B cell (primary cell): ENCODE results near the gene RGS6. TPM values are rescaled to one million over a fixed set of nuclear protein-coding genes. Genes with fewer than 3 reads are reported as not detected.

ENCODE experiments used
- ATAC-seq: fragments of 200-7000 bp; cut with Tn5 transposase; one replicate; pipeline ENCODE4 v1.10.0; 2021; ENCODE audit warnings: low read depth, mild to moderate bottlenecking, moderate number of reproducible peaks, moderate library complexity
- CTCF ChIA-PET: fragments of 350-600 bp; sonication (Branson Sonifier 250); formaldehyde crosslinking; loops from one replicate; lab custom pipeline; 2021; ENCODE audit warnings: antibody characterized with exemption, inconsistent platforms; lab: Charles Lee
- POLR2A ChIA-PET: fragments of 350-600 bp; sonication (Branson Sonifier 250); formaldehyde crosslinking; loops from one replicate; lab custom pipeline; 2021; ENCODE audit warnings: antibody characterized with exemption; lab: Charles Lee
- DNase-seq: peaks from one replicate; pipeline ENCODE4 v3.0.0; 2013
- H2AFZ ChIP-seq: 2 replicates; pipeline ENCODE4 v1.6.1; 2012; ENCODE audit warnings: mild to moderate bottlenecking, low read depth, low read length; ENCODE audit not compliant: insufficient read depth, poor library complexity, severe bottlenecking
- H3K27ac ChIP-seq, 2 donors: 1 replicate in 1 of 2; 2 replicates in 1 of 2; pipeline ENCODE4 v1.5.1; 2012 to 2013; ENCODE audit warnings: low read length in 2 of 2, mild to moderate bottlenecking in 2 of 2, moderate library complexity in 1 of 2
- H3K27me3 ChIP-seq, 4 experiments: fragments of 200-600 bp in 1 of 4; sonication (generic) in 1 of 4; replicated peaks in 1 of 4; 1 replicate in 2 of 4; 2 replicates in 2 of 4; pipeline versions ENCODE4 v1.6.1 to v1.7.0; 2013 to 2016; ENCODE audit warnings: low read length in 3 of 4, mild to moderate bottlenecking in 2 of 4, mixed read lengths in 1 of 4, moderate library complexity in 1 of 4; ENCODE audit not compliant: insufficient read depth in 4 of 4, control insufficient read depth in 3 of 4; ENCODE audit errors: control extremely low read depth in 1 of 4
- H3K36me3 ChIP-seq, 2 experiments: replicated peaks in 1 of 2; 1 replicate in 1 of 2; 2 replicates in 1 of 2; pipeline versions ENCODE4 v1.6.1 to v1.7.1; 2013; ENCODE audit warnings: low read length in 1 of 2; ENCODE audit not compliant: insufficient read depth in 2 of 2, control insufficient read depth in 1 of 2; ENCODE audit errors: control extremely low read depth in 1 of 2, extremely low read depth in 1 of 2
- H3K4me1 ChIP-seq, 2 donors: fragments of 200-600 bp in 1 of 2; sonication (generic) in 1 of 2; 1 replicate in 1 of 2; 2 replicates in 1 of 2; pipeline versions ENCODE4 v1.5.1 to v1.6.1; 2013 to 2017; ENCODE audit warnings: low read length in 2 of 2; ENCODE audit not compliant: control insufficient read depth in 2 of 2, insufficient read depth in 2 of 2
- H3K4me2 ChIP-seq: replicated peaks from 2 replicates; pipeline ENCODE3; 2012; ENCODE audit warnings: mild to moderate bottlenecking, low read depth, low read length; ENCODE audit not compliant: poor library complexity, severe bottlenecking
- H3K4me3 ChIP-seq, 5 experiments: fragments of 200-600 bp in 1 of 5; sonication (generic) in 1 of 5; 1 replicate in 3 of 5; 2 replicates in 2 of 5; pipeline versions ENCODE4 v1.5.1 to v1.7.0; 2011 to 2016; ENCODE audit warnings: low read length in 4 of 5, mild to moderate bottlenecking in 4 of 5, low read depth in 2 of 5, control low read depth in 1 of 5, moderate library complexity in 1 of 5; ENCODE audit not compliant: insufficient read depth in 1 of 5; ENCODE audit errors: control extremely low read depth in 1 of 5, extremely low read depth in 1 of 5
- H3K79me2 ChIP-seq: fragments of 200-600 bp; sonication (generic); one replicate; pipeline ENCODE4 v1.6.0; 2016; ENCODE audit warnings: low read length; ENCODE audit not compliant: control insufficient read depth, insufficient read depth
- H3K9ac ChIP-seq: fragments of 200-600 bp; sonication (generic); 2 replicates; pipeline ENCODE4 v1.6.1; 2017; ENCODE audit warnings: mild to moderate bottlenecking, low read length, moderate library complexity
- H3K9me3 ChIP-seq, 3 donors: one replicate each; pipeline versions ENCODE4 v1.6.1 to v1.7.1; 2013; ENCODE audit warnings: low read length in 2 of 3; ENCODE audit not compliant: control insufficient read depth in 2 of 3, insufficient read depth in 1 of 3; ENCODE audit errors: control extremely low read depth in 1 of 3
- H4K20me1 ChIP-seq: 2 replicates; pipeline ENCODE4 v1.6.0; 2012; ENCODE audit warnings: mild to moderate bottlenecking, low read length; ENCODE audit not compliant: insufficient read depth, control insufficient read depth, poor library complexity, severe bottlenecking
- H3K27ac Mint-ChIP-seq: one replicate; pipeline ENCODE4 v1.8.0; 2021; ENCODE audit warnings: mixed read lengths
- H3K27me3 Mint-ChIP-seq: one replicate; pipeline ENCODE4 v1.8.0; 2021; ENCODE audit warnings: mixed read lengths
- H3K4me1 Mint-ChIP-seq: one replicate; pipeline ENCODE4 v1.8.0; 2021; ENCODE audit warnings: mixed read lengths
- H3K4me3 Mint-ChIP-seq: one replicate; pipeline ENCODE4 v1.8.0; 2021; ENCODE audit warnings: mixed read lengths
- H3K9me3 Mint-ChIP-seq: one replicate; pipeline ENCODE4 v1.8.0; 2022; ENCODE audit warnings: mixed read lengths; ENCODE audit not compliant: insufficient read depth
- CTCF ChIP-seq: fragments of 200-600 bp; IDR thresholded peaks from one replicate; pipeline ENCODE4 v1.8.0; 2022; ENCODE audit warnings: antibody characterized with exemption, mild to moderate bottlenecking
- EZH2 ChIP-seq: IDR thresholded peaks from 2 replicates; pipeline ENCODE4 v1.6.1; 2012; ENCODE audit warnings: borderline replicate concordance, low read depth, mild to moderate bottlenecking, moderate library complexity, low read length; ENCODE audit not compliant: insufficient read depth, poor library complexity, severe bottlenecking
- WGBS: methylation state at CpG from one replicate; pipeline ENCODE4 v1.1.5; 2013; ENCODE audit warnings: missing lambda C conversion rate; ENCODE audit not compliant: insufficient coverage; 5-methylcytosine and 5-hydroxymethylcytosine counted together
- intact Hi-C: fragments of 100-400 bp; cut with micrococcal nuclease; formaldehyde crosslinking; loops from one replicate; pipeline ENCODE4 v1.10.0; 2022
- polyA plus RNA-seq: library from polyadenylated mRNA; depleted of rRNA; stranded (reverse); fragments of >200 nt; gene quantifications from 2 replicates; pipeline ENCODE4 v1.2.3, GENCODE V29; 2012
- total RNA-seq, 2 donors: library from RNA; stranded (reverse); fragments of 120-200 nt in 1 of 2; gene quantifications; 1 replicate in 1 of 2; 2 replicates in 1 of 2; pipeline versions ENCODE4 v1.2.3 to v1.2.4, GENCODE V29; 2013 to 2022

The RGS6 gene
- total and polyA plus RNA-seq, 2 donors (not counting 1 experiment from before 2014, with no cell fraction given), result 0.07 TPM; not detected in 1

- peaks cover 0 to 6% (median 3%) of the 10 kb centered on the region in 4 experiments for H3K27me3 ChIP-seq
- no peak overlapping the region for H3K27ac ChIP-seq
- H3K9ac ChIP-seq, result no peak overlapping the region
- H3K9me3 ChIP-seq, result peaks cover 0 to 10% (median 2%) of the 10 kb centered on the region in 3 donors
- TF ChIP-seq CTCF (no peak), EZH2 (no peak)
- no peaks in the 10 kb centered on the region for H3K36me3 ChIP-seq
- no peak overlapping the region for H2AFZ ChIP-seq
- H3K27me3 Mint-ChIP-seq, result peaks cover 15% of the 10 kb centered on the region
- intact Hi-C loops, result no loop called here
- H3K4me1 ChIP-seq, result no peaks in the 10 kb centered on the region
- no peak overlapping the region for H3K4me3 Mint-ChIP-seq
- POLR2A ChIA-PET, result no interaction called here
- H3K79me2 ChIP-seq, result no peaks in the 10 kb centered on the region
- DNase-seq (no peak), ATAC-seq (no peak)
- CTCF ChIA-PET, result no interaction called here
- no peak overlapping the region for H3K4me2 ChIP-seq
- H4K20me1 ChIP-seq, result no peaks in the 10 kb centered on the region
- no peak overlapping the region for H3K4me3 ChIP-seq
- peaks cover 5% of the 10 kb centered on the region for H3K9me3 Mint-ChIP-seq
- H3K27ac Mint-ChIP-seq, result no peak overlapping the region
- 13% methylated on average over 1 of the region's 1 CpG for WGBS
- H3K4me1 Mint-ChIP-seq, result no peaks in the 10 kb centered on the region
Observed at GRCh38 chr14:72495668-72496067, 563.4 kb downstream of the RGS6 start.

DNA sequence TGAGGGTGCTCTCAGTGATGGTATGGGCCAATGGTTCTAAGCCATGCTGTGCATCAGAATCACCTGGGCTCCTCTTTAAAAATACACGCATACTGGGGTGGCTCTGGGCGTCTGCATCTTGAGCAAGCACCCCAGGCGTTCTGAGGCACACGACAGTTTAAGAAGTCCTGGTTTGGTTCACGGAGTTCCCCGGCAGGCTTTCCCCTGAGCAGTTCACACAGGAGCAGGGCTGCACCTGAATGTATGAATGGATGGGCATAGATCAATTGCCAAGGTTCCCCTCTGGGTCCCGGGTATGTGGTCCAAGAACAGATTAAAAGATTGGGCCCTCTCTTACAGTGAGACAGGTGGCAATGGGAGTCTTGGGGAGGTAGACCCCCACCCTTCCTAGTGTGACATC is 566.4 kb downstream of the RGS6 start:
- Histone ChIP-seq H2AFZ (no peak overlapping the region), H3K36me3 (no peaks in the 10 kb centered on the region), H3K27ac (no peak overlapping the region), H3K4me2 (no peak overlapping the region), H3K4me3 (no peak overlapping the region), H3K27me3 (peaks cover 0 to 6% (median 3%) of the 10 kb centered on the region in 4 experiments), H3K4me1 (no peaks in the 10 kb centered on the region), H4K20me1 (no peaks in the 10 kb centered on the region), H3K9ac (no peak overlapping the region), H3K79me2 (no peaks in the 10 kb centered on the region), H3K9me3 (peaks cover 2 to 10% (median 2%) of the 10 kb centered on the region in 3 donors)
- DNase-seq (no peak), ATAC-seq (no peak)
- H3K9me3 Mint-ChIP-seq, result peaks cover 5% of the 10 kb centered on the region
- H3K4me1 Mint-ChIP-seq, result no peaks in the 10 kb centered on the region
- CTCF ChIA-PET, result interaction anchor here (0.9 kb wide), 1 partner anchor 15 kb away, joined by 3 read pairs; no protein-coding TSS in a partner anchor
- POLR2A ChIA-PET, result interaction anchor here (0.6 kb wide), 1 partner anchor 454 kb away, joined by 3 read pairs; no protein-coding TSS in a partner anchor
- 96% methylated on average over 7 of the region's 7 CpGs for WGBS
- H3K27ac Mint-ChIP-seq, result no peak overlapping the region
- TF ChIP-seq CTCF (no peak), EZH2 (no peak)
- H3K27me3 Mint-ChIP-seq, result peaks cover 15% of the 10 kb centered on the region
- no peak overlapping the region for H3K4me3 Mint-ChIP-seq
- intact Hi-C loops, result no loop called here
